ENCODE data around the gene BICD1. TPM values are rescaled to one million over a fixed set of nuclear protein-coding genes. Genes with fewer than 3 reads are reported as not detected.

Gene BICD1
- total RNA-seq, 1 experiment from 2014 or later, result 8.1 TPM

DNA sequence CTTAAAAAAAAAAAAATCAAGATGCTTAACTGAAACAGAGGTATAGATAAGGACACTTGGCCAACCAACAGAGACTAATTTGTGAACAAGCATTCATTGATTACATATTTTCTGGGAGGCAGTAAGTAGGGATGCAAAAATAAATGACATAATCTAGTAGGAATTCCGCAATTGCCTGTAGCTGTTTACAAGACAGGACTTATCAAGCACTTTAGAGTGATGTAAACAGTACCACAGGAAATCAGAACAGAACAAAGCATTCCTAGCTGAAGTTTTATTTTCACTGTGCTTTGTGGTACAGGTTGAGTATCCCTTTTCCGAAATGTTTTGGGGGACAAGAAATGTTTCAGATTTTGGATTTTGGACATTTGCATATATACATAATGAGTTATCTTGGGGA lies 224.5 kb downstream of the BICD1 start:
- in situ Hi-C loops (cut with HindIII; ENCODE audit: low pct_unique_long_range_greater_than_20kb, low sequenced_read_pairs), result no loop called here
- DNase-seq (ENCODE audit: low read depth, low spot score), result no peak

DNA sequence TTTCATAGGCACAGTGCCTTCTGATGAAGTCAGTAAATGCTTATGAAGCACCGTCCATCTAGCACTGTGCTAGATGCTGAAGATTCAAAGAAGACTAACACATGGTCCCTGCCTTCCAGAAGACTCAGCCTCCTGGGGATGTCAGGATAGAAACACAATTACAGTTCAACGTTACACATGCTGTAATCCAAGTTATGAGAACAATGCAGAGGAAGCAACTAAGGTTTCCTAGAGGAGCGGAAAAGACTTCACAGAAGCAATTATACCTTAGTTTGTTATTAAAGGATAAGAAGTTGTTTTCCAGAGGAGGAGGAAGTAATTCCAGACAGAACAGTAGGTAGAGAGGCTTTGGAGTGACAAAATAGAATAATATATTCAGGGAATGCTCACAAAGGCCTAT lies 225.8 kb downstream of the BICD1 start:
- no peak for DNase-seq (ENCODE audit: low read depth, low spot score)
- in situ Hi-C loops (cut with HindIII; ENCODE audit: low pct_unique_long_range_greater_than_20kb, low sequenced_read_pairs), result no loop called here

DNA sequence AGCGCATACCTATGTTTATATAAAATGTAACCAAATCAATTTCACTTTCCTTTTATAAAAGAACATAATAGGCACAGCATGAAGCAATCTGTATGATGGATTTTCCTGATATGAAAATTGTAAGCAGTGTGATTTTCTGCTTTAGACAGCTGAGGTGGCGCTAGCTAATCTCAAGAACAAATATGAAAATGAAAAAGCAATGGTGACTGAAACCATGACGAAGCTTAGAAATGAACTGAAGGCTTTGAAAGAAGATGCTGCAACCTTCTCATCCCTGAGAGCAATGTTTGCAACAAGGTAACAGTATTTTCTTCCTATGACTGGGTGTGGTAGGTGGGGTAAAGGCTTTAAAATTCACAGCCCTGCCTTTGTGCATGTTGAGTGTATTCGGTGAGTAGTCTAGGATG lies 227.7 kb downstream of the BICD1 start:
- DNase-seq (ENCODE audit: low read depth, low spot score), result no peak
- in situ Hi-C loops (cut with HindIII; ENCODE audit: low pct_unique_long_range_greater_than_20kb, low sequenced_read_pairs), result no loop called here

DNA sequence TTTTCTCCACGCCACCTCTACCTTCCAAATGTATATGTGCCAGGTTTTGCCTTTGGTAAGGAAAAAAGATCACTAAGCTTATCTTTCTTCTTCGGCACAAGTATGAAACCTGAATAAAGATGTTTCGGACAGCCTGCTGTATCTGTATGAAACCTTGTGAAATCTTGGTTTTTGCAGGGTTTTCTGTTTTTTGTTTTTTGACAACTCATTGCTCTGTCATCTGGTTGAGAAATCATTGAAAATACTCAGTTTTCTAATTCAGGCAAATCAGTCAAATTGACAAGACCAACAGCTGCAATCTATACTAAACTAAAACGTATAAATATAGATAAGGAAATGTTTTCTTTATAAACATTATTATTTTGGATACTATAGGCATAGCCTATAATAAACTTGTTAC lies 229.6 kb downstream of the BICD1 start:
- in situ Hi-C loops (cut with HindIII; ENCODE audit: low pct_unique_long_range_greater_than_20kb, low sequenced_read_pairs), result no loop called here
- DNase-seq (ENCODE audit: low read depth, low spot score), result no peak

DNA sequence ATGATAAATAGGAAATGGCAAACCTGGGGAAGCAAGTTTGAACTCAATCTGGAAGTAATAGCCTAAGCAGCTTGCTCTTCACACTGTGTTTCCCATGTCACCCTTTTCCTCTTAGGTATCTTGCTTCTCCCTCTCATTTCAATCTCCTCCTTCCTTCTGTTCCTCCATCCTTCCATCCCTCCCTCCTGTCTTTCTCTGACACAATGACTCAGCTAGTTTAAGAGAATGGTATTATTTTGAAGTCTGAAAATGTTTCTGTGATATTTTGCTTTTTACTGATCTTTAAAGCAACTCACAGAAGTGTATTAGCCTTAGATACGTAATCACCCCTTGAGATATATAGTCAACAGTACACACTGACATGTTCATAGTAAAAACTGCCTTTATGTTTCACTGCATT lies 236.8 kb downstream of the BICD1 start:
- in situ Hi-C loops (cut with HindIII; ENCODE audit: low pct_unique_long_range_greater_than_20kb, low sequenced_read_pairs), result no loop called here
- no peak for DNase-seq (ENCODE audit: low read depth, low spot score)

DNA sequence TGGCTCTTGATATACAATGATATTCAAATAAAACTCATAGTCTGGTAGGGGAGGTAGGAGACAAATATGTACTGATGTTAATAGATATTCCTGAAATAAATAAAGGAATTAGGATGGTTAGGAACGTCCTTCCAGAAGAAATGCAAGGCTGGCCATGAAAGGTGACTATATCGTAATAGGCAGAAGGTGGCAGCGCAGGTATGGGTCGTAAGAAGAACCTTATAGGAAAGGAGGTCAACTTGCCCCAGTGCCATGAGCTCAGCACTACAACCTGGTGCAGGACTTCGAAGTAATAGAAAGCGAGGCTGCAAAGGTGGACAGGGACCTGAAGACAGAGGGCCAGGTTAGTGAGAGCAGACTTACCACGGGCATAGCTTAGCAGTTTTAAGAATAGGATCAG lies 237.4 kb downstream of the BICD1 start:
- in situ Hi-C loops (cut with HindIII; ENCODE audit: low pct_unique_long_range_greater_than_20kb, low sequenced_read_pairs), result no loop called here
- no peak for DNase-seq (ENCODE audit: low read depth, low spot score)

DNA sequence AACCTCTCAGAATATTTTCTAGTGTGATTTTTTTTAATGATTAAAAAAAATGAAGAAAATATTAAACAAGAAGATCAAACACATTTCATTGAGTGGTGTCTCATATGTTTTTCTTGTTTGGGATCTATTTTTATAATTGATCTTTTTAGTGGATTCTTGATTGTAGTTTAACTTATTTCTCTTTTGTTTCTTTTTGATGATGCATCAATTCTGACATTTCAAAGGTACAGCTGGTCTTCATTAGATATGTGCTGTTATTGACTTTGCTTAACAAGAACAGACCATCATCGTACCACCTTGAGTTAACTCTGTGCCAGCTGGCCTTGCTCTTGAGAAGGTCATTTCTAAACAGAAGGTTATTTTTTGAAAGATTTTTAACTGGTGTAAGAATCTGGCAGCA lies 246.9 kb downstream of the BICD1 start:
- in situ Hi-C loops (cut with HindIII; ENCODE audit: low pct_unique_long_range_greater_than_20kb, low sequenced_read_pairs), result no loop called here
- DNase-seq (ENCODE audit: low read depth, low spot score), result no peak

DNA sequence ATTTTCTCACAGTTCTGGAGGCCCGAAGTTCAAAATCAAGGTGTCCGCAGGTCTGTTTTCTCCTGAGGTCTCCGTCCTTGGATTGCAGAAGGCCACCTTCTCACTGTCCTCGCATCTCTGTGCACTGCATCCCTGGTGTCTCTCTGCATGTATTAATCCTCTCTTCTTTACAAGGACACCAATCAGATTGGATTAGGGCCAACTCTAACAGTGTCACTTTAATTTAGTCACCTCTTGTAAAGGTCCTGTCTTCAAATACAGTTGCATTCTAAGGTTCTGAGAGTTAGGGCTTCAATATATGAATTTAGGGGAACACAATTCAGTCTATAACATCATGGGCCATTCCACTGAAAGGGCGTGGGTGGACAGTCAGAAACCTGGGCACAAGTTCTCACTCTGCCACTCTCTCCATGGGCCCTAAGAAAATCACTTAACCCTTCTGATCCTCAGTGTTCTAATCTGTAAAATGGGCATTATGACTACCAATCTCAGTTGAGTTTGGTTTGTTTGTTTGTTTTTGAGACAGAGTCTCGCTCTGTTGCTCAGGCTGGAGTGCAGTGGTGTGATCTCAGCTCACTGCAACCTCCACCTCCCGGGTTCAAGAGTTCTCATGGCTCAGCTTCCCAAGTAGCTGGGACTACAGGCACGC lies 251.1 kb downstream of the BICD1 start:
- in situ Hi-C loops (cut with HindIII; ENCODE audit: low pct_unique_long_range_greater_than_20kb, low sequenced_read_pairs), result no loop called here
- DNase-seq (ENCODE audit: low read depth, low spot score), result no peak

DNA sequence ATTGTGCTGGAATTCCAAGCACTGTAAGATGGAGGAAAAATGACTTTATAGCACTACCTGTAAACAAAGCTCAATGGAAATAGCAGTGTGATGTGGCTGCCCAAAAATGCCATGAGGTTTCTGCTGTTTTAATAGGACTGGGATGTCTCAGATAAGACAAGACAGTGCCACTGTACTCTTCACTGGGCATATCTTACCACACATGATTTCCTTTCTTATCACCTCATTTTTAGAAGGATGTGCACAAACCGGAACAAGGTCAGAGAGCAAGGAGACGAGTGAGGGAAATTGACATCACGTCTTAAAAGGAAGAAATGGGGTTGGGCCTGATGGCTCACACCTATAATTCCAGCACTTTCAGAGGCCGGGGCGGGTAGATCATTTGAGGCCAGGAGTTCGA lies 254.3 kb downstream of the BICD1 start:
- in situ Hi-C loops (cut with HindIII; ENCODE audit: low pct_unique_long_range_greater_than_20kb, low sequenced_read_pairs), result no loop called here
- DNase-seq (ENCODE audit: low read depth, low spot score), result no peak

DNA sequence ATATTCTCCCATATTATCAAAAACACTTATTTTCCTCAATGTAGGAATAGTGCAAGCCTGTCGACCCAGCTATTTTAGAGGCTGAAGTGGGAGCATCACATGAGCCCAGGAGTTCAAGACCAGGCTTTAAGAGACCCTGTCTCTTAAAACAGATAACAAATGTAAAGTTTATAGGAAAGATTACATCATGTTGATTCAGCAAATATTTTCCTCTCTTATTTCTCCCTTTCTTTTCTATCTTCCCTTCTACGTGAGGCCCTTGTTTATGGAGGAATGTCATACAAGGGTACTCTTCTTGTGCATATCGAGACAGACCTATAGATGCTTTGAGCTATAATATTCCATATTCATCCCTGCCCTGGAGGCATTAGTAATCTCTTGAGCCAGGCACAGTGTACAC lies 256.2 kb downstream of the BICD1 start:
- in situ Hi-C loops (cut with HindIII; ENCODE audit: low pct_unique_long_range_greater_than_20kb, low sequenced_read_pairs), result no loop called here
- no peak for DNase-seq (ENCODE audit: low read depth, low spot score)

DNA sequence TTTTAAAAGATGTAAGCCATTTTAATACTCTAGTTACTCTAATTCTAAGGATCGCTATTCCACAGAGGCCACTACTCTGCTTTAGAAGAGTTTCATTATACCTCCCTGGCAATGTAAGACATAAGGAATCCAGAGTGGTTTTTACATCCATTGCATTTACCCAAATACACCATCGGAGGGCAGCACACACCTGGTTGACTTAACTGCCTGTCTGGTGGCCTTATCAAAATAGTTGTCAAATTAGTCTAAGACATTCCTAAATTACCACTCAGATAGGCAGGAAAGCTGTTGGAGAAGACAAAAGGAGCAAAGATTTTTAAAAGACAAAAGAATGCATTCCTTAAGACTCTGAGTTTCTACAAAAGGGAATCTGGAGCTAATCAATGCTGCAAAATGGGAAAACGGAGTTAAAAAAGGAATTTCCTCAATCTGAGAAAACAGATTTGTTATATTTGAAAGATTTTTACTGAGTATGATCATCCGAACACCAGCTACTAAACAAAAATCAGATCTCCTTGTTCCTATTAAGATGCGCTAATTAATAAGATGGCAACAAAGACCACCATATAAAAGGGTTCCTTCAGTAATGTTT lies 258.9 kb downstream of the BICD1 start:
- in situ Hi-C loops (cut with HindIII; ENCODE audit: low pct_unique_long_range_greater_than_20kb, low sequenced_read_pairs), result no loop called here
- peak; percentile 81 for DNase-seq (ENCODE audit: low read depth, low spot score)

DNA sequence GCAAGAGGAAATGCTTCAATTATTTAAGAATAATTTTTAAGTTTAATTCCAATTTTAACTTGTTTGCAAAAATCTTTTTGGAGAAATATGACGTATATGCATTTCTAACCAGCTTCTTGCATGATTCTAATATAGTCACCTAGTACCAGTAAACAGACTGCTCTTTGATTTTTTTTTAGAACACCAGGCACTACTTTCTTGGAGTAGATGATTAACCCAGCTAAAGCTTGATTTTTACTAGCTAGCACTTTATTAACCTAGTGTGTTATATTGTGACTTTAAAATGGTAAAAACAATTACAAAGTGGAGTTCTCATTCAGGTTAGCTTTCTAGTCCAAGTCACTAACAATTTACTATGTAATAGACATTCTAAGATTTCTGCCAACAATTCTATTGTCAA lies 260.1 kb downstream of the BICD1 start:
- DNase-seq (ENCODE audit: low read depth, low spot score), result no peak
- in situ Hi-C loops (cut with HindIII; ENCODE audit: low pct_unique_long_range_greater_than_20kb, low sequenced_read_pairs), result no loop called here

DNA sequence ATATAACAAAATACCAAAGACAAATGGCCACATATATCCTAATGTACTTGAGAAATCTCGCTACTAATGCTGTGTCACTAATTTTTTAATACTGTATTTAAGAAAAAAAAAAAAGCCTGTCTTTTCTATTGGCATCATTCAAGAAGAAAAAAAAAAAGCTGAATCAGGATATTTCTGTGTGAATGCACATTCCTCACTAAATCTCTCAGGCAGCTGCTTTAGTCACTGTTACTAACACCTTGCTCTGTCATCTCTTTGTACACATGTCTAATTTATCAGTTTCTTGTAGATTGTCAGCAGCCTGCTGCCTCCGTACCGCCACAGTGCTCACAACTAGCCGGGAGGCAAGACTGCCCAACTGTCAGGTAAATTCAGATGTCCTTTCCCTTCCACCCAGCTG lies 260.7 kb downstream of the BICD1 start:
- no peak for DNase-seq (ENCODE audit: low read depth, low spot score)
- in situ Hi-C loops (cut with HindIII; ENCODE audit: low pct_unique_long_range_greater_than_20kb, low sequenced_read_pairs), result no loop called here

DNA sequence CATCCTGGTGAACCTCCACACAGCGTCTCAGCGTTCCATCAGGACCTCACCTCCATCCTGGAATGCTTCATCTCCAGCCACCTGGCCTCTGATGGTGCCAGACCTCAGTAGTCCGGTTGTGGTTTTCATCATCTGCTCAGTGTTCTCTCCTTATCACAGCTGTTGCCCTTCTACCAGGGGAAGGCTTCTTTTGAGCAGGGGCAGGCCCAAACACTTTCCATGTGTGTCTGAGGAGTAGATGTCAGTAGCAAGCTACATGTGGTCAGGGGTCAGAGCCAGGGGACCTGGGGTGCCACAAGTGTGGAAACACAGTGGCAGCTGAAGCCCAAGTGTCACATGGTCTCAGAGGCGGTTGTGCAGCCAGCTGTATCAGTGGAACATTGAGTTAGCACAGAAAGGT lies 262.6 kb downstream of the BICD1 start:
- in situ Hi-C loops (cut with HindIII; ENCODE audit: low pct_unique_long_range_greater_than_20kb, low sequenced_read_pairs), result no loop called here
- DNase-seq (ENCODE audit: low read depth, low spot score), result no peak

DNA sequence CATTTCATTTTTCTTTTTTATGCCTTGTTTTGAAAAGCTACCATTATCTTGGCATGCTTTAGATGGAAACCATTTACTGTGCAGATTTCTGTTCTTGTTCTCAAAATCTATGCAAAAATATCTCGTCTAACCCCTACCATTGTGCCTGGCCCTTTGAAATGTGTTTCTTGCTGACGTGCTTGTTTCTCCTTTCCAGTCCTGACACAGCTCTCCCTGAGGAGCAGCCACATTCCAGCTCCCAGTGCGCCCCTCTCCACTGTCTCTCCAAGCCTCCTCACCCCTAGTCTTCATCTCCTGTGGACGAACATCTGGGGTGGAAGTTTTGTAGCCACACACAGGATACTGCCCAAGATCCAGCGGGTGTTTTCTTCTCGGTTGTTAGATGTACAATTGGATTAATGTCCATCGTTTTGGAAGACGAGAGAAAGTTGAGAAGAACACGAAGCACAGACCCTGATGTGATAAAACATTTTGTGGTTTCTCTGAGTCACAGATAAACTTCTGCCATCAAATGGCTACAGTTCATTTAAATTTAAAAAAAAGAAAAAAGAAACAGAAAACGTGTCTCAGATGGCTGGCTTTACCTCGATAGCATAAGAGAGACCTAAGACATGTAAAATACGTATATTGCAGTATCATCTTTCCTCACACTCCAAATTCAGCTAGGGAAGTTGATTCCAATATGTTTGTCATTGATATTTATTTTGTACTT lies 270.9 kb downstream of the BICD1 start:
- no peak for DNase-seq (ENCODE audit: low read depth, low spot score)
- in situ Hi-C loops (cut with HindIII; ENCODE audit: low pct_unique_long_range_greater_than_20kb, low sequenced_read_pairs), result no loop called here

DNA sequence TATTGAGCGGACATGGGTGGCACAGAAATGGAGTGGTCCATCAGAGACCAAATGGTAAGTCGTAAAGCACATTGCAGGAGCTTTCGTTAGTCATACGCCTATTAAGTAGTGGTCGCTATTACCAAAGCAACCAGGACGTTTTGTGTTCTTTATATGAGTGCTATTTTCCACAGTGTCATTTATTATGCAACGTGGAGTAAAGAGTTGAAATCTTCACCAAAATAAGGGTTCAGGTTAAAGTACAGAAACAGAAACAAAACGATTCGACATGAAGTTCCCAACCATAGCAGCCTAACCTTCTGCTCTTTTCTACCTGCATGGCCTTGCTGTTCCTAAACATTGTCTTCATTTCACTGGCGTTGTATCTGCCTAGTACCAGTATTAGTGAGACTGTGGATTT lies 272.6 kb downstream of the BICD1 start:
- in situ Hi-C loops (cut with HindIII; ENCODE audit: low pct_unique_long_range_greater_than_20kb, low sequenced_read_pairs), result no loop called here
- DNase-seq (ENCODE audit: low read depth, low spot score), result no peak

DNA sequence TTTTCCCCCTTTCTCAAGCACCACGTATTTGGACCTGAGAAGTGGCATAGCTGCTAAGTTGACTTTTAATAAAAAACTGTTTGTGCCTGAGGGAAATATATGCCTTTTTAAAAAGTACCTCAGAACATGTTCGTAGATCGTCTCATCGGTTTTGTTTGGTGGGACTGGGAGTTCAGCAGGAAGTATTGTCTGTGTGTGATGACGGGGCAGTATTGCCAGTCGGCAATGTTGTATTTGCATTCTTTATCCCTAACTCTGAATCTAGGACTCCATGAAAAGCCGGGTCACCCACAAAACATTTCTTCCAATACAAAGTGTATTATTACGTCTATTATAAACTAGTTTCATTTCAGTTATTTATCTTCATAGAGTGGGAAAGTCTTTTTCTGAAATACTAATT lies 273.0 kb downstream of the BICD1 start:
- in situ Hi-C loops (cut with HindIII; ENCODE audit: low pct_unique_long_range_greater_than_20kb, low sequenced_read_pairs), result no loop called here
- DNase-seq (ENCODE audit: low read depth, low spot score), result no peak

DNA sequence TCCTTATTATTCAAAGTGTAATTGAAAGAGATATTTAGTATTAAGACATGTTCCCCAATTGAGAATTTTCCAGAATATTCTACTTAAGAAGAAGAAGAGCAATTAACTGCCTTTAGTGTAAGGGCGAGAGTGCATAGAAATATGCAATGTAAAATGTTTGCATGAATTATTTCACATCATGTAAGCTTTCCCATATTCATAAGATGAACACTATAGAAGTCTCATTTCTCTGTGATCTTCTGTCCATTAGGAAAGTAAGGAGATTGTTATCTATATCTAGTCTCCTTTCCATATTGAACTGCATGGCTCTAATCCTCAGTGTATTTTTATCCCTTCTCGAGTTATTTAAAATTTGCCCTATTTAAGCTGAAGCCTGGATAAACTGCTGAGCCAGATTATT lies 275.6 kb downstream of the BICD1 start:
- in situ Hi-C loops (cut with HindIII; ENCODE audit: low pct_unique_long_range_greater_than_20kb, low sequenced_read_pairs), result no loop called here
- DNase-seq (ENCODE audit: low read depth, low spot score), result no peak

DNA sequence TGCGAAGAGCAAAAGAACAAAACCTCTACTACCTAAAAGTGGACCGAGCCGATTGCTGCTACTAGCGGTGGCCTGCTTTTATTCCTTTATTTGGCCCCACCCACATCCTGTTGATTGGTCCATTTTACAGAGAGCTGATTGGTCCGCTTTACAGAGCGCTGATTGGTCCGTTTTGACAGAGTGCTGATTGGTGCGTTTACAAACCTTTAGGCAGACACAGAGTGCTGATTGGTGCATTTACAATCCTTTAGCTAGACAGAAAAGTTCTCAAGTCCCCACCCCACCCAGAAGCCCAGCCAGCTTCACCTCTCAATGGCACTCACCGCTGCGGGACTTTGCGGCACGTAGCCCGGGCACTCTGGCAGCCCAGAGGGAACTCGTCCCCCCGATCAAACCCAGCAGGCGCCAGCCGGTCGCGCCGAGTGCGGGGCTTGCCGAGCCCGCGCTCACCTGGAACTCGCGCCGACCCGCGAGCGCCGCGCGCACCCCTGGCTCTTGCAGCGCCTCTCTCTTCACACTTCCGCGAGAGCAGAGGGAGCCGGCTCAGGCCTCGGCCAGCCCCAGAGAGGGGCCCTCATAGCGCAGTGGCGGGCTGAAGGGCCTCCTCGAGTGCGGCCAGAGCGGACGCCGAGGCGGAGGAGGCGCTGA lies 284.0 kb downstream of the BICD1 start:
- no peak for DNase-seq (ENCODE audit: low read depth, low spot score)
- in situ Hi-C loops (cut with HindIII; ENCODE audit: low pct_unique_long_range_greater_than_20kb, low sequenced_read_pairs), result no loop called here
